ENCODE data around the gene KCNJ14.

DNA sequence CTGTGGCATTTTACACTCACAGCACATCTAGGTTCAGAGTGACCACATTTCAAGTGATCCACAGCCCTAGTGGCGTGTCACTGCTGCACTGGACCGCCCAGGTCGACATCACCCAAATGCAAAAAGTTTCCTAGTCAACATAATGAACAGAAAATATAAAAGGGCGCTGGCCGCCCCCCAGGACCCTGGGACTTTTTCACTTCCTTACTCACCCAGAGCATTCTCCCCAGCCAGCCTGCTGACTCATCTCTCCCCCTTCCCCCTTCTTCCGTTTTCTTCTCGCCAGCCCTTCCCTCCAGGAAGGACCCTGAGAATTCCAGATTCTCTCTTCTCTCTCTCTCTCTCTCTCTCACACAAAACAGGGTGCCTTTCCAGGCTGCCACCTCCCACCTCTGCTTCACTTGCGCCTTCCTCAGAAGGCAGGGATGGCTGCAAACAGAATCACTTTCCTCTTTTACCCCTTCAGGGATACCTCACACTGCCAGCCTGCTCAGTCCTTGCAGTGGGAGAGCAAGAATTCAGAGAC is 30.6 kb upstream of the KCNJ14 start:
- TF ChIP-seq, protein P1, sequence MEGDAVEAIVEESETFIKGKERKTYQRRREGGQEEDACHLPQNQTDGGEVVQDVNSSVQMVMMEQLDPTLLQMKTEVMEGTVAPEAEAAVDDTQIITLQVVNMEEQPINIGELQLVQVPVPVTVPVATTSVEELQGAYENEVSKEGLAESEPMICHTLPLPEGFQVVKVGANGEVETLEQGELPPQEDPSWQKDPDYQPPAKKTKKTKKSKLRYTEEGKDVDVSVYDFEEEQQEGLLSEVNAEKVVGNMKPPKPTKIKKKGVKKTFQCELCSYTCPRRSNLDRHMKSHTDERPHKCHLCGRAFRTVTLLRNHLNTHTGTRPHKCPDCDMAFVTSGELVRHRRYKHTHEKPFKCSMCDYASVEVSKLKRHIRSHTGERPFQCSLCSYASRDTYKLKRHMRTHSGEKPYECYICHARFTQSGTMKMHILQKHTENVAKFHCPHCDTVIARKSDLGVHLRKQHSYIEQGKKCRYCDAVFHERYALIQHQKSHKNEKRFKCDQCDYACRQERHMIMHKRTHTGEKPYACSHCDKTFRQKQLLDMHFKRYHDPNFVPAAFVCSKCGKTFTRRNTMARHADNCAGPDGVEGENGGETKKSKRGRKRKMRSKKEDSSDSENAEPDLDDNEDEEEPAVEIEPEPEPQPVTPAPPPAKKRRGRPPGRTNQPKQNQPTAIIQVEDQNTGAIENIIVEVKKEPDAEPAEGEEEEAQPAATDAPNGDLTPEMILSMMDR (IDR thresholded peaks at IDR 0.05; ENCODE audit: low read length): no peak
- TF ChIP-seq EZH2 (optimal IDR thresholded peaks at IDR 0.05; ENCODE audit: low read depth, low read length) (no peak), EZH2phosphoT487 (IDR thresholded peaks at IDR 0.05; ENCODE audit: low read length) (no peak)
